Caco-2 (cell line): ENCODE data around the gene BLMH. TPM values are rescaled to one million over a fixed set of nuclear protein-coding genes. Genes with fewer than 3 reads are reported as not detected.

ENCODE experiments used
- BruUV-seq: library from RNA; stranded (reverse); fragments of 400-500 nt; replicated peaks from 2 replicates; lab custom pipeline; 2021; lab: Mats Ljungman, UMichigan
- CTCF ChIA-PET: fragments of 300-600 bp; sonication (Branson Sonifier 250); formaldehyde crosslinking; loops from one replicate; lab custom pipeline; 2022; ENCODE audit warnings: antibody characterized with exemption; lab: Charles Lee
- POLR2A ChIA-PET: fragments of 300-600 bp; sonication (Branson Sonifier 250); formaldehyde crosslinking; loops from one replicate; lab custom pipeline; 2022; ENCODE audit warnings: antibody characterized with exemption; lab: Charles Lee
- DNase-seq, 2 experiments: peaks; one replicate each; pipeline versions ENCODE4 v3.0.0 to v3.0.0-alpha.2; 2020 to 2022
- H3K27me3 ChIP-seq: replicated peaks from 2 replicates; pipeline ENCODE4 v1.6.0; 2011; ENCODE audit warnings: low read length; ENCODE audit not compliant: control insufficient read depth, insufficient read depth
- H3K36me3 ChIP-seq: 2 replicates; pipeline ENCODE4 v1.5.1; 2011; ENCODE audit warnings: low read length; ENCODE audit not compliant: control insufficient read depth, insufficient read depth
- H3K4me1 ChIP-seq: fragments of 250-450 bp; sonication (Bioruptor Pico); 2 replicates; pipeline ENCODE4 v1.5.1; 2020; ENCODE audit warnings: mild to moderate bottlenecking
- H3K4me3 ChIP-seq: 2 replicates; pipeline ENCODE4 v1.5.1; 2011; ENCODE audit warnings: low read depth, mild to moderate bottlenecking, control low read depth, low read length
- H3K9me3 ChIP-seq: fragments of 250-450 bp; sonication (Bioruptor Pico); 2 replicates; pipeline ENCODE4 v1.5.1; 2020; ENCODE audit warnings: mild to moderate bottlenecking, moderate library complexity
- H3K27ac Mint-ChIP-seq: one replicate; pipeline ENCODE4 v1.8.0; 2022; ENCODE audit warnings: mixed read lengths; ENCODE audit not compliant: unreplicated experiment
- H3K27me3 Mint-ChIP-seq: one replicate; pipeline ENCODE4 v1.8.0; 2022; ENCODE audit warnings: mixed read lengths; ENCODE audit not compliant: insufficient read depth, unreplicated experiment
- H3K36me3 Mint-ChIP-seq: one replicate; pipeline ENCODE4 v1.8.0; 2022; ENCODE audit warnings: mild to moderate bottlenecking, mixed read lengths; ENCODE audit not compliant: insufficient read depth, unreplicated experiment
- H3K4me1 Mint-ChIP-seq: one replicate; pipeline ENCODE4 v1.8.0; 2022; ENCODE audit warnings: low read depth, mixed read lengths; ENCODE audit not compliant: unreplicated experiment
- H3K4me3 Mint-ChIP-seq: one replicate; pipeline ENCODE4 v1.8.0; 2022; ENCODE audit warnings: mild to moderate bottlenecking, moderate library complexity, mixed read lengths; ENCODE audit not compliant: unreplicated experiment
- H3K9me3 Mint-ChIP-seq: one replicate; pipeline ENCODE4 v1.8.0; 2022; ENCODE audit warnings: mixed read lengths; ENCODE audit not compliant: unreplicated experiment
- intact Hi-C: fragments of 100-400 bp; cut with micrococcal nuclease; formaldehyde crosslinking; loops from one replicate; pipeline ENCODE4 v1.10.0; 2022; ENCODE audit not compliant: unreplicated experiment
- total RNA-seq: library from RNA; stranded (reverse); gene quantifications from 2 replicates; pipeline ENCODE4 v1.2.3, GENCODE V29; 2022
- TF ChIP-seq, protein P1 (sequence below), 2 experiments: fragments of 200-600 bp in 1 of 2; IDR thresholded peaks; 1 replicate in 1 of 2; 2 replicates in 1 of 2; pipeline versions ENCODE4 v1.5.1 to v1.8.0; 2011 to 2022; ENCODE audit warnings: antibody characterized with exemption in 1 of 2, control low read depth in 1 of 2, inconsistent platforms in 1 of 2, low read depth in 1 of 2, low read length in 1 of 2, mild to moderate bottlenecking in 1 of 2, moderate library complexity in 1 of 2; ENCODE audit not compliant: insufficient read depth in 1 of 2, severe bottlenecking in 1 of 2, unreplicated experiment in 1 of 2

Gene BLMH
- total RNA-seq, 1 experiment from 2014 or later, result 56.1 TPM

DNA sequence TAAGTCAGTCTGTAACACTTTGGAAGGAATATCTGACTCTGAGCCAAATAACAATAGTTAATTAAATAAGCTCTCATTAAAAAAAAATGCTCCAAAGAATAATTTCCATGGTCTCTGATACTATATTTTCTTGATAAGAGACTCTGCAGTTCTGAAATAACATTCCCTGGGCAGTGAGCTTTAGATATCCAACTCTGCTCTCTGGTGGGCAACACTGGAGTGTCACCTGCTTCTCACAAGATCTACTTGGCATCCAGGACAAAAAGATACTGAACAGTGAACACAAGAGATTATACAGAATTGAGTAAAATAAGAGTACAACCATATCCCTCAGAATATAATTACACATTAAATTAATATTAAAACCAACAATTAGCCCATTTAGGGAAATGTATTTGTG lies 13.7 kb downstream of the BLMH start:
- intact Hi-C loops, result loop anchor here (1.0 to 10.0 kb wide), 4 partner anchors 58 to 174 kb away; no protein-coding TSS in a partner anchor
- POLR2A ChIA-PET, result interaction anchor here (1.2 kb wide), 1 partner anchor 161 kb away, joined by 3 read pairs; no protein-coding TSS in a partner anchor
- H3K4me3 ChIP-seq, result no peak overlapping the region
- peaks cover 35% of the 10 kb centered on the region for H3K36me3 Mint-ChIP-seq
- H3K9me3 ChIP-seq, result no peaks in the 10 kb centered on the region
- H3K4me1 ChIP-seq, result no peaks in the 10 kb centered on the region
- no peaks in the 10 kb centered on the region for H3K27me3 Mint-ChIP-seq
- H3K4me1 Mint-ChIP-seq, result no peaks in the 10 kb centered on the region
- no peak overlapping the region for H3K4me3 Mint-ChIP-seq
- no peaks in the 10 kb centered on the region for H3K27me3 ChIP-seq
- H3K9me3 Mint-ChIP-seq, result no peaks in the 10 kb centered on the region
- H3K27ac Mint-ChIP-seq, result no peak overlapping the region
- H3K36me3 ChIP-seq, result no peaks in the 10 kb centered on the region; the same call in 1 of the 2 replicates
- no TSS peak for BruUV-seq
- TF ChIP-seq, protein P1, sequence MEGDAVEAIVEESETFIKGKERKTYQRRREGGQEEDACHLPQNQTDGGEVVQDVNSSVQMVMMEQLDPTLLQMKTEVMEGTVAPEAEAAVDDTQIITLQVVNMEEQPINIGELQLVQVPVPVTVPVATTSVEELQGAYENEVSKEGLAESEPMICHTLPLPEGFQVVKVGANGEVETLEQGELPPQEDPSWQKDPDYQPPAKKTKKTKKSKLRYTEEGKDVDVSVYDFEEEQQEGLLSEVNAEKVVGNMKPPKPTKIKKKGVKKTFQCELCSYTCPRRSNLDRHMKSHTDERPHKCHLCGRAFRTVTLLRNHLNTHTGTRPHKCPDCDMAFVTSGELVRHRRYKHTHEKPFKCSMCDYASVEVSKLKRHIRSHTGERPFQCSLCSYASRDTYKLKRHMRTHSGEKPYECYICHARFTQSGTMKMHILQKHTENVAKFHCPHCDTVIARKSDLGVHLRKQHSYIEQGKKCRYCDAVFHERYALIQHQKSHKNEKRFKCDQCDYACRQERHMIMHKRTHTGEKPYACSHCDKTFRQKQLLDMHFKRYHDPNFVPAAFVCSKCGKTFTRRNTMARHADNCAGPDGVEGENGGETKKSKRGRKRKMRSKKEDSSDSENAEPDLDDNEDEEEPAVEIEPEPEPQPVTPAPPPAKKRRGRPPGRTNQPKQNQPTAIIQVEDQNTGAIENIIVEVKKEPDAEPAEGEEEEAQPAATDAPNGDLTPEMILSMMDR (IDR thresholded peaks at IDR 0.05; ENCODE audit: insufficient read depth in 1 of 2, low read depth in 1 of 2, low read length in 1 of 2, severe bottlenecking in 1 of 2, unreplicated experiment in 1 of 2), result peak; percentile 62 to 72
- CTCF ChIA-PET, result interaction anchor here (0.5 to 1.6 kb wide), 6 partner anchors 32 to 173 kb away, joined by 3 to 22 read pairs (median 3); no protein-coding TSS in a partner anchor
- DNase-seq, result peak; percentile 46 to 58

DNA sequence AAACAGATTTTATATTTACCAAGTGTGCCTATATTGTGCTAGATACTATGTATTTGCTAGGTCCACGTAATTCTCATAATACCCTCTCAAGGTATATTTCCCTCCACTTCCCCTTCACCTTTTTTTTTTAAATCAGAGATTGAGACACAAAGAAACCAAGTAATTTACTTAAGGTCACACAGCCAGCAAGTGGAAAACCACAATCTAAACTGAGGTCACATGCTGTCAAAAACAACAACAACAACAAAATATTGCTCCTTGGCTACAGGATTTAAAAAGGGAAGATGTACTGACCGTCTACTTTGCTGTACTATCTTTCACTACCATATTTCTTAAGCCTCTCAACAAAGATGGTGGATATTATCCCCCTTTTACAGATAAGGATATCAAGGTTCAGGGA lies 15.8 kb downstream of the BLMH start:
- Mint-ChIP-seq H3K9me3 (no peaks in the 10 kb centered on the region), H3K27me3 (no peaks in the 10 kb centered on the region), H3K4me3 (no peak overlapping the region), H3K27ac (no peak overlapping the region), H3K36me3 (peaks cover 51% of the 10 kb centered on the region), H3K4me1 (no peaks in the 10 kb centered on the region)
- Histone ChIP-seq H3K4me1 (no peaks in the 10 kb centered on the region), H3K4me3 (no peak overlapping the region), H3K27me3 (no peaks in the 10 kb centered on the region), H3K36me3 (no peaks in the 10 kb centered on the region; the same call in 1 of the 2 replicates), H3K9me3 (no peaks in the 10 kb centered on the region)
- CTCF ChIA-PET, result no interaction called here
- POLR2A ChIA-PET, result no interaction called here
- no peak for DNase-seq
- no TSS peak for BruUV-seq
- intact Hi-C loops, result loop anchor here (10.0 kb wide), 1 partner anchor 81 kb away; no protein-coding TSS in a partner anchor
- TF ChIP-seq, protein P1 (IDR thresholded peaks at IDR 0.05; ENCODE audit: insufficient read depth in 1 of 2, low read depth in 1 of 2, low read length in 1 of 2, severe bottlenecking in 1 of 2, unreplicated experiment in 1 of 2), result no peak

DNA sequence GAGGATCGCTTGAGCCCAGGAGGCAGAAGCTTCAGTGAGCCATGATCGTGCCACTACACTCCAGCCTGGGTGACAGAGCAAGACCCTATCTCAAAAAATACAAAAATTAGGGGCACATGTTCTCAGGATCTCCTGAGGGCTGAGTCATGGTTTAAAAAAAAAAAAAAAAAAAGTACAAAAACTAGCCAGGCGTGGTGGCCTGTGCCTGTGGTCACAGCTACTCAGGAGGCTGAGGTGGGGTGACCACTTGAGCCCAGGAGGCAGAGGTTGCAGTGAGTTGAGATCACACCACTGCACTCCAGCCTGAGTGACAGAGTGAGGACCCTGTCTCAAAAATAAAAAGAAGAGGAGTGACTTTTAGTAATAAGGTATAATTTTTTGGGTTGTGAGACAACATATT lies 16.9 kb downstream of the BLMH start:
- no peaks in the 10 kb centered on the region for H3K27me3 Mint-ChIP-seq
- ChIA-PET POLR2A (no interaction called here), CTCF (interaction anchor here (0.6 kb wide), 1 partner anchor 41 kb away, joined by 3 read pairs; no protein-coding TSS in a partner anchor)
- TF ChIP-seq, protein P1 (IDR thresholded peaks at IDR 0.05; ENCODE audit: insufficient read depth in 1 of 2, low read depth in 1 of 2, low read length in 1 of 2, severe bottlenecking in 1 of 2, unreplicated experiment in 1 of 2), result no peak
- H3K36me3 Mint-ChIP-seq, result peaks cover 56% of the 10 kb centered on the region
- no peaks in the 10 kb centered on the region for H3K4me1 ChIP-seq
- H3K4me3 Mint-ChIP-seq, result no peak overlapping the region
- no peaks in the 10 kb centered on the region for H3K9me3 Mint-ChIP-seq
- no TSS peak for BruUV-seq
- intact Hi-C loops, result loop anchor here (10.0 kb wide), 1 partner anchor 80 kb away; no protein-coding TSS in a partner anchor
- H3K27ac Mint-ChIP-seq, result no peak overlapping the region
- H3K36me3 ChIP-seq, result no peaks in the 10 kb centered on the region; the same call in 1 of the 2 replicates
- no peaks in the 10 kb centered on the region for H3K27me3 ChIP-seq
- H3K4me1 Mint-ChIP-seq, result no peaks in the 10 kb centered on the region
- H3K9me3 ChIP-seq, result no peaks in the 10 kb centered on the region
- no peak for DNase-seq
- H3K4me3 ChIP-seq, result no peak overlapping the region
